ENCODE measurements around the gene ALDH2. TPM values are rescaled to one million over a fixed set of nuclear protein-coding genes. Genes with fewer than 3 reads are reported as not detected.
A peak's percentile ranks its signal among the peaks of the same experiment; 100 is the strongest.

ALDH2 gene
- total and polyA plus RNA-seq, 10 of the 15 experiments (the other 5 are each of a cell fraction or from before 2014, with no cell fraction given) = 1.4 to 16.4 (median 8.7) TPM

DNA sequence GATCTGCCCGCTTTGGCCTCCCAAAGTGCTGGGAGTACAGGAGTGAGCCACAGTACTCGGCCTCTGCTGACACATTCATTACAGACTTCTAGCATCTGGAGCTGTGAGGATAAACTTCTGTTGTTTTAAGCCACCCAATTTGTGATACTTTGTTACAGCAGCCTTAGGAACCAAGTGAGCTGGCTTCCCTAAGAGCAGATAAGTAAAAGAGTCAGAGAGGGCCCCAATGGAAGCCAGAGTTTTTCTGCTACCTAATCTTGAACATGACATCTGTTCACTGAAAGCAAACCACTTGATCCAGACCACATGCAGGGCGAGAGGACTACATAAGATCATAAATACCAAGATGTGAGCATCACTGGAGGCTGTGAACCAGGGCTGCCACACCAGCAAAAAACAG is 71.6 kb downstream of the ALDH2 start:
- no peak overlapping the region for H3K27ac ChIP-seq (ENCODE audit: control insufficient read depth, insufficient read depth)
- in situ Hi-C loops (cut with MboI) = no loop called here
- no peak for FAIRE-seq

DNA sequence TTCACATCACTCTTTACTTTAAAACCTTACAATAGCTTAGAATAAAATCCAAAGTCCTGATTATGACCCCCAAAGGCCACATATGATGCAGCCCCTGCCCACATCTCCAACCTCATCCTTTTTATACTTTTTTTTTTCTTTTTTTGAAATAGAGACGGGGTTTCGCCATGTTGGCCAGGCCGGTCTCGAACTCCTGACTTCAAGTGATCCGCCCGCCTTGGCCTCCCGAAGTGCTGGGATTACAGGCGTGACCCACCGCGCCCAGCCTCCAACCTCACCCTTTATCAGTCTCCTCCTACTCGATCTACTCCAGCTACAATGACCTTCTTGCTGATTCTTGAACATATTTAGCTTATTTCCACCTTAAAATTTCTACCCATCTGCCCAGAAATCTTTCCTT is 74.1 kb downstream of the ALDH2 start:
- WGBS (ENCODE audit: insufficient coverage, insufficient replicate concordance, low lambda C conversion rate, missing lambda C conversion rate) = 88% methylated on average over 11 of the region's 11 CpGs
- FAIRE-seq = no peak

More for the DNA sequence above, 71.6 kb downstream of the ALDH2 start:
- no peak for ATAC-seq
- Histone ChIP-seq H3K79me2 (ENCODE audit: control insufficient read depth, insufficient read depth, low read length) (peaks cover 35% of the 10 kb centered on the region), H3K4me2 (ENCODE audit: control insufficient read depth, insufficient read depth) (no peak overlapping the region), H4K20me1 (ENCODE audit: control insufficient read depth, insufficient read depth) (no peaks in the 10 kb centered on the region), H3K36me3 (ENCODE audit: control insufficient read depth in 2 of 2, insufficient read depth in 2 of 2, low read length in 1 of 2) (no peaks in the 10 kb centered on the region; a peak in 1 of 4 replicates), H3K4me1 (ENCODE audit: control insufficient read depth, insufficient read depth, low read length) (no peaks in the 10 kb centered on the region), H3K27me3 (replicated peaks in 1 of 2; ENCODE audit: control insufficient read depth in 2 of 2, insufficient read depth in 2 of 2, low read length in 1 of 2) (no peaks in the 10 kb centered on the region), H2AFZ (ENCODE audit: control insufficient read depth, low read depth, low read length) (no peak overlapping the region), H3K9me3 (replicated peaks; ENCODE audit: control insufficient read depth, insufficient read depth, low read length) (no peaks in the 10 kb centered on the region), H3K9ac (ENCODE audit: control insufficient read depth, insufficient read depth, low read length) (no peak overlapping the region), H3K4me3 (no peak overlapping the region)
- no peak for TF ChIP-seq LARP7 (IDR thresholded peaks at IDR 0.05)
- no peak for TF ChIP-seq TAF1 (IDR thresholded peaks at IDR 0.05; ENCODE audit: borderline replicate concordance, low read depth, low read length)
- CTCF ChIA-PET = no interaction called here
- intact Hi-C loops (cut with micrococcal nuclease; ENCODE audit: unreplicated experiment) = no loop called here
- RAD21 ChIA-PET (ENCODE audit: unreplicated experiment) = no interaction called here
- POLR2A ChIA-PET = no interaction called here
- SMC1A ChIA-PET (ENCODE audit: uncharacterized antibody, unreplicated experiment) = no interaction called here
- BruUV-seq (replicated peaks) = no TSS peak
- no peak for DNase-seq (ENCODE audit: low read depth, low spot score)
- WGBS (ENCODE audit: insufficient coverage, insufficient replicate concordance, low lambda C conversion rate, missing lambda C conversion rate) = 94% methylated on average over 3 of the region's 3 CpGs

More for the DNA sequence above, 74.1 kb downstream of the ALDH2 start:
- DNase-seq (ENCODE audit: low read depth, low spot score) (no peak), ATAC-seq (no peak)
- Histone ChIP-seq H3K79me2 (ENCODE audit: control insufficient read depth, insufficient read depth, low read length) (peaks cover 57% of the 10 kb centered on the region), H3K27me3 (replicated peaks in 1 of 2; ENCODE audit: control insufficient read depth in 2 of 2, insufficient read depth in 2 of 2, low read length in 1 of 2) (no peaks in the 10 kb centered on the region), H3K4me3 (peak overlapping the region; percentile 97), H3K4me1 (ENCODE audit: control insufficient read depth, insufficient read depth, low read length) (no peaks in the 10 kb centered on the region), H3K4me2 (ENCODE audit: control insufficient read depth, insufficient read depth) (peak overlapping the region; percentile 14), H4K20me1 (ENCODE audit: control insufficient read depth, insufficient read depth) (no peaks in the 10 kb centered on the region), H2AFZ (ENCODE audit: control insufficient read depth, low read depth, low read length) (no peak overlapping the region), H3K27ac (ENCODE audit: control insufficient read depth, insufficient read depth) (peak overlapping the region; percentile 88; the same call in 1 of the 2 replicates), H3K9ac (ENCODE audit: control insufficient read depth, insufficient read depth, low read length) (peak overlapping the region; percentile 91), H3K9me3 (replicated peaks; ENCODE audit: control insufficient read depth, insufficient read depth, low read length) (no peaks in the 10 kb centered on the region), H3K36me3 (ENCODE audit: control insufficient read depth in 2 of 2, insufficient read depth in 2 of 2, low read length in 1 of 2) (no peaks in the 10 kb centered on the region; a peak in 1 of 4 replicates)
- BruUV-seq (replicated peaks) = no TSS peak
- in situ Hi-C loops (cut with MboI) = no loop called here
- RAD21 ChIA-PET (ENCODE audit: unreplicated experiment) = interaction anchor here (0.9 to 1.6 kb wide), 2 partner anchors 28 to 173 kb away, joined by 3 to 5 read pairs; partner anchors contain the start of genes ERP29 and TMEM116
- CTCF ChIA-PET = interaction anchor here (0.7 to 2.6 kb wide), 7 partner anchors 14 to 573 kb away, joined by 3 to 14 read pairs (median 6); no protein-coding TSS in a partner anchor
- TF ChIP-seq, protein P1, sequence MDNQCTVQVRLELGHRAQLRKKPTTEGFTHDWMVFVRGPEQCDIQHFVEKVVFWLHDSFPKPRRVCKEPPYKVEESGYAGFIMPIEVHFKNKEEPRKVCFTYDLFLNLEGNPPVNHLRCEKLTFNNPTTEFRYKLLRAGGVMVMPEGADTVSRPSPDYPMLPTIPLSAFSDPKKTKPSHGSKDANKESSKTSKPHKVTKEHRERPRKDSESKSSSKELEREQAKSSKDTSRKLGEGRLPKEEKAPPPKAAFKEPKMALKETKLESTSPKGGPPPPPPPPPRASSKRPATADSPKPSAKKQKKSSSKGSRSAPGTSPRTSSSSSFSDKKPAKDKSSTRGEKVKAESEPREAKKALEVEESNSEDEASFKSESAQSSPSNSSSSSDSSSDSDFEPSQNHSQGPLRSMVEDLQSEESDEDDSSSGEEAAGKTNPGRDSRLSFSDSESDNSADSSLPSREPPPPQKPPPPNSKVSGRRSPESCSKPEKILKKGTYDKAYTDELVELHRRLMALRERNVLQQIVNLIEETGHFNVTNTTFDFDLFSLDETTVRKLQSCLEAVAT (IDR thresholded peaks at IDR 0.05) = 0 out of 2 replicates have a peak, but pooled peaks have one; percentile 28
- TF ChIP-seq ZNF622 (IDR thresholded peaks at IDR 0.05) = no peak
- intact Hi-C loops (cut with micrococcal nuclease; ENCODE audit: unreplicated experiment) = loop anchor here (10.0 kb wide), 1 partner anchor 544 kb away; the partner anchor contains the start of gene HECTD4
- SMC1A ChIA-PET (ENCODE audit: uncharacterized antibody, unreplicated experiment) = interaction anchor here (0.5 to 2.0 kb wide), 9 partner anchors 15 to 276 kb away, joined by 3 to 8 read pairs (median 4); partner anchors contain the start of genes ACAD10 and BRAP
- POLR2A ChIA-PET = interaction anchor here (0.6 kb wide), 1 partner anchor 573 kb away, joined by 4 read pairs; no protein-coding TSS in a partner anchor

Measured in GM12878 (cell line).